PC-3 (cell line): ENCODE results near the gene MEI1. TPM values are rescaled to one million over a fixed set of nuclear protein-coding genes. Genes with fewer than 3 reads are reported as not detected.

Experiments
- ATAC-seq: fragments of 200-7000 bp; cut with Tn5 transposase; 2 replicates; pipeline ENCODE4 v1.9.1; 2020; ENCODE audit warnings: mild to moderate bottlenecking, moderate library complexity
- BruUV-seq: library from RNA; stranded (reverse); fragments of 400-500 nt; replicated peaks from 2 replicates; lab custom pipeline; 2021; lab: Mats Ljungman, UMichigan
- CTCF ChIA-PET: fragments of 300-600 bp; sonication (Branson Sonifier 250); formaldehyde crosslinking; loops from one replicate; lab custom pipeline; 2022; ENCODE audit warnings: antibody characterized with exemption; lab: Charles Lee
- POLR2A ChIA-PET: fragments of 300-600 bp; sonication (Branson Sonifier 250); formaldehyde crosslinking; loops from one replicate; lab custom pipeline; 2022; ENCODE audit warnings: antibody characterized with exemption; ENCODE audit not compliant: unreplicated experiment; lab: Charles Lee
- DNase-seq: peaks from one replicate; pipeline ENCODE4 v3.0.0-alpha.2; 2015
- H2AFZ ChIP-seq: fragments of 300-600 bp; sonication (generic); 2 replicates; pipeline ENCODE4 v1.6.0; 2016; ENCODE audit warnings: antibody characterized with exemption, low read length
- H3F3A ChIP-seq: fragments of 300-600 bp; sonication (generic); one replicate; pipeline ENCODE4 v1.6.0; 2017; ENCODE audit warnings: antibody characterized with exemption, low read length, control low read depth, mild to moderate bottlenecking; ENCODE audit not compliant: unreplicated experiment
- H3K27ac ChIP-seq: fragments of 300-600 bp; sonication (generic); 2 replicates; pipeline ENCODE4 v1.5.1; 2016; ENCODE audit warnings: mild to moderate bottlenecking, low read length
- H3K27me3 ChIP-seq: fragments of 300-600 bp; sonication (generic); 2 replicates; pipeline ENCODE4 v1.6.1; 2016; ENCODE audit warnings: low read length, mixed read lengths
- H3K36me3 ChIP-seq: fragments of 300-600 bp; sonication (generic); 2 replicates; pipeline ENCODE4 v1.6.1; 2016; ENCODE audit warnings: low read depth, mixed run types, low read length, mixed read lengths
- H3K4me1 ChIP-seq: fragments of 300-600 bp; sonication (generic); 2 replicates; pipeline ENCODE4 v1.5.1; 2016; ENCODE audit warnings: low read length; ENCODE audit not compliant: insufficient read depth
- H3K4me2 ChIP-seq: fragments of 300-600 bp; sonication (generic); 2 replicates; pipeline ENCODE4 v1.6.0; 2016; ENCODE audit warnings: low read length
- H3K4me3 ChIP-seq: fragments of 300-600 bp; sonication (generic); 2 replicates; pipeline ENCODE4 v1.5.1; 2016; ENCODE audit warnings: mild to moderate bottlenecking, low read length, mixed read lengths
- H3K79me2 ChIP-seq: fragments of 300-600 bp; sonication (generic); 2 replicates; pipeline ENCODE4 v1.6.1; 2017; ENCODE audit warnings: low read length, mixed read lengths
- H3K9ac ChIP-seq: fragments of 300-600 bp; sonication (generic); 2 replicates; pipeline ENCODE4 v1.6.0; 2016; ENCODE audit warnings: mild to moderate bottlenecking, low read length
- H3K9me2 ChIP-seq: fragments of 300-600 bp; sonication (generic); replicated peaks from 2 replicates; pipeline ENCODE4 v1.6.1; 2016; ENCODE audit warnings: mixed run types, low read length, mixed read lengths
- H3K9me3 ChIP-seq: fragments of 300-600 bp; sonication (generic); 2 replicates; pipeline ENCODE4 v1.6.1; 2016; ENCODE audit warnings: low read length, mixed read lengths
- H4K20me1 ChIP-seq: fragments of 300-600 bp; sonication (generic); 2 replicates; pipeline ENCODE4 v1.6.1; 2016; ENCODE audit warnings: low read length, mixed read lengths
- EZH2 ChIP-seq: fragments of 300-600 bp; sonication (generic); IDR thresholded peaks from one replicate; pipeline ENCODE4 v1.6.1; 2017; ENCODE audit warnings: antibody characterized with exemption, mild to moderate bottlenecking, low read length; ENCODE audit not compliant: unreplicated experiment
- EZH2phosphoT487 ChIP-seq: fragments of 300-600 bp; sonication (generic); IDR thresholded peaks from 2 replicates; pipeline ENCODE4 v1.6.1; 2018; ENCODE audit warnings: mild to moderate bottlenecking, antibody characterized with exemption, low read length, borderline replicate concordance
- intact Hi-C: fragments of 100-400 bp; cut with micrococcal nuclease; formaldehyde crosslinking; loops from 2 replicates; pipeline ENCODE4 v1.9.0; 2023
- total RNA-seq: library from RNA; depleted of rRNA; stranded (reverse); fragments of >200 nt; gene quantifications from 2 replicates; pipeline ENCODE4 v1.2.3, GENCODE V29; 2014
- TF ChIP-seq, protein P1 (sequence below): fragments of 300-600 bp; sonication (generic); conservative IDR thresholded peaks from 2 replicates; pipeline ENCODE4 v1.5.1; 2017; ENCODE audit warnings: antibody characterized with exemption, low read depth, mild to moderate bottlenecking, low read length

The MEI1 gene
- total RNA-seq, 1 experiment from 2014 or later = 1.4 TPM

DNA sequence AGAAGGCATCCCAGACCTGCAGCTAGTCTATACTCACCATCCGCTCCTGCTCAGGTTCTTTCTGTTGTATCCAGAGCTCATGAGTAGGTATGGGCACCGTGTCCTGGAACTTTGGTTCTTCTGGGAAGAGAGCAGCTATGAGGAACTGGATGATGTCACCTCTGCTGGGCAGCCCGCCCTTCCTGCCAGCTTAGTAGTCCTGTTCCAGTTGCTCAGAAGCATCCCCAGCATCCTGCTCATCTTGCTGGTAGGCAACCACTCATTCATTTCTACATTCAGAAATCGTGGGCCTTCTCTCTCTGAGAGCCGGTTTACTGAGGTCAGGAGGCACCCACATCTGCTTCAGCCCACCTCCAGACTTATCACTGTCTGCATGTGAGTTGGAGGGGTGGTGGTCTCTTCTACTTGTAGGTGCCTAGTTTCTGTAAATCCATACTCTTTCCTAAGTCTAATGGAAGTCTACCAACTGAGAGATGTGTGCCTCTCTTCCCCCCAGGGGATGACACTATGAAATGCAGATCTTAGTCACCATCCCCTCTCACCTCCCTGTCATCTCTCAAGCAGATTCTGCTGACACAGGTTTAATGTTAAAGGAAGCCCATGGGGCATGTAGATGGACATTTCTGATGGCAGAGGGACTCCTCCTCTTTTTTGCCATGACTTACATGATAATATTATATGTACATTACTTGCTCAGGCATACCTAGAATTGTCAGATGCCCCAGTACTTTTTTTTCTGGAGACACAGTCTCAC, 71.6 kb downstream of the MEI1 start:
- no peak overlapping the region for H3K4me2 ChIP-seq
- CTCF ChIA-PET = no interaction called here
- no peak for TF ChIP-seq EZH2phosphoT487
- TF ChIP-seq, protein P1, sequence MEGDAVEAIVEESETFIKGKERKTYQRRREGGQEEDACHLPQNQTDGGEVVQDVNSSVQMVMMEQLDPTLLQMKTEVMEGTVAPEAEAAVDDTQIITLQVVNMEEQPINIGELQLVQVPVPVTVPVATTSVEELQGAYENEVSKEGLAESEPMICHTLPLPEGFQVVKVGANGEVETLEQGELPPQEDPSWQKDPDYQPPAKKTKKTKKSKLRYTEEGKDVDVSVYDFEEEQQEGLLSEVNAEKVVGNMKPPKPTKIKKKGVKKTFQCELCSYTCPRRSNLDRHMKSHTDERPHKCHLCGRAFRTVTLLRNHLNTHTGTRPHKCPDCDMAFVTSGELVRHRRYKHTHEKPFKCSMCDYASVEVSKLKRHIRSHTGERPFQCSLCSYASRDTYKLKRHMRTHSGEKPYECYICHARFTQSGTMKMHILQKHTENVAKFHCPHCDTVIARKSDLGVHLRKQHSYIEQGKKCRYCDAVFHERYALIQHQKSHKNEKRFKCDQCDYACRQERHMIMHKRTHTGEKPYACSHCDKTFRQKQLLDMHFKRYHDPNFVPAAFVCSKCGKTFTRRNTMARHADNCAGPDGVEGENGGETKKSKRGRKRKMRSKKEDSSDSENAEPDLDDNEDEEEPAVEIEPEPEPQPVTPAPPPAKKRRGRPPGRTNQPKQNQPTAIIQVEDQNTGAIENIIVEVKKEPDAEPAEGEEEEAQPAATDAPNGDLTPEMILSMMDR = no peak
- no peak for TF ChIP-seq EZH2
- H3K36me3 ChIP-seq = no peaks in the 10 kb centered on the region
- no peaks in the 10 kb centered on the region for H3K9me3 ChIP-seq
- POLR2A ChIA-PET = no interaction called here
- H3K79me2 ChIP-seq = no peaks in the 10 kb centered on the region
- no peaks in the 10 kb centered on the region for H3K27me3 ChIP-seq
- DNase-seq = peak; percentile 51
- H3K9ac ChIP-seq = no peak overlapping the region
- no peak for ATAC-seq
- H3K9me2 ChIP-seq = no peaks in the 10 kb centered on the region
- intact Hi-C loops = no loop called here
- H3F3A ChIP-seq = no peaks in the 10 kb centered on the region
- peaks cover 10% of the 10 kb centered on the region for H3K4me1 ChIP-seq
- H2AFZ ChIP-seq = no peak overlapping the region
- H3K4me3 ChIP-seq = no peak overlapping the region
- H4K20me1 ChIP-seq = no peaks in the 10 kb centered on the region
- BruUV-seq = no TSS peak
- no peak overlapping the region for H3K27ac ChIP-seq

DNA sequence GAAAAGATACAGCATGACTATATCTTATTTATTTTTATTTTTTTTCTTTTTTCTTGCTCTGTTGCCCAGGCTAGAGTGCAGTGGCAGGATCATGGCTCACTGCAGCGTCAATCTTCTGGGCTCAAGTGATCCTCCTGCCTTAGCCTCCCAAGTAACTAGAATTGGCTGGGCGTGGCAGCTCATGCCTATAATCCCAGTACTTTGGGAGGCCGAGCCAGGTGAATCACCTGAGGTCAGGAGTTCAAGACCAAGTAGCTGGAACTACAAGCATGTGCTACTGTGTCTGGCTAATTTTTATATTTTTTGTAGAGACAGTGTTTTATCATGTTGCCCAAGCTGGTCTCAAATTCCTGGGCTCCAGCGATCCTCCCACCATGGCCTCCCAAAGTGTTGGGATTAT, 72.9 kb downstream of the MEI1 start:
- no peak overlapping the region for H3K9ac ChIP-seq
- H3K27me3 ChIP-seq = no peaks in the 10 kb centered on the region
- no peak overlapping the region for H2AFZ ChIP-seq
- peak overlapping the region; percentile 31 for H3K27ac ChIP-seq
- H3K4me1 ChIP-seq = peaks cover 10% of the 10 kb centered on the region
- H3K9me3 ChIP-seq = no peaks in the 10 kb centered on the region
- no peaks in the 10 kb centered on the region for H3K36me3 ChIP-seq
- ChIA-PET POLR2A (no interaction called here), CTCF (no interaction called here)
- DNase-seq = peak; percentile 42
- TF ChIP-seq EZH2 (no peak), EZH2phosphoT487 (no peak)
- TF ChIP-seq, protein P1 = no peak
- H4K20me1 ChIP-seq = no peaks in the 10 kb centered on the region
- BruUV-seq = no TSS peak
- intact Hi-C loops = no loop called here
- no peak overlapping the region for H3K4me3 ChIP-seq
- no peaks in the 10 kb centered on the region for H3F3A ChIP-seq
- no peak for ATAC-seq
- H3K79me2 ChIP-seq = no peaks in the 10 kb centered on the region
- no peaks in the 10 kb centered on the region for H3K9me2 ChIP-seq
- peak overlapping the region; percentile 9 for H3K4me2 ChIP-seq

DNA sequence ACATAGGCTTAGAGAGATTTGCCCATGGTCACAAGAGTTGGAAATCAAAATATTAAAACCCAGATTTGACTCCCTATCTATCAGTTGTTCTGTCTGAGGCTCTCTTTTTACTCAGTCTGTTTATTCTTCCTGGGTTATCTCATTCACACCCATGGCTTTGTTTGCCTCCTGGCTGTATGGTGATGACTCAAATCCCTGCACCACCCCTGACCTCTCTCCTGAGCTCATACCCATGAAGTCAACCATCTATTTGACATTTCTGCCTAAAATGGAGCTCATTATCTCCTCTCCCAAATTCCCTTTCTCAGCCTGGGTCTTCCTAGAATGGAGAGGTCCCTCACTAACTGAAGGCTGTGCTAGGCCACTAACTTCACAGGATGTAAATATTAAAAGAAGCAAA, 73.3 kb downstream of the MEI1 start:
- H3K4me1 ChIP-seq = peaks cover 10% of the 10 kb centered on the region
- H4K20me1 ChIP-seq = no peaks in the 10 kb centered on the region
- H3F3A ChIP-seq = no peaks in the 10 kb centered on the region
- TF ChIP-seq, protein P1 = no peak
- no peak for TF ChIP-seq EZH2phosphoT487
- TF ChIP-seq EZH2 = no peak
- ChIA-PET POLR2A (no interaction called here), CTCF (no interaction called here)
- peak overlapping the region; percentile 31 for H3K27ac ChIP-seq
- ATAC-seq (peak; percentile 60), DNase-seq (peak; percentile 39)
- no peak overlapping the region for H2AFZ ChIP-seq
- no peaks in the 10 kb centered on the region for H3K79me2 ChIP-seq
- H3K36me3 ChIP-seq = no peaks in the 10 kb centered on the region
- intact Hi-C loops = no loop called here
- no peaks in the 10 kb centered on the region for H3K9me2 ChIP-seq
- H3K9me3 ChIP-seq = no peaks in the 10 kb centered on the region
- H3K4me2 ChIP-seq = peak overlapping the region; percentile 9
- no TSS peak for BruUV-seq
- no peak overlapping the region for H3K4me3 ChIP-seq
- H3K27me3 ChIP-seq = no peaks in the 10 kb centered on the region
- no peak overlapping the region for H3K9ac ChIP-seq
